Liver (tissue), 9 donors: ENCODE measurements around the gene PAX5. TPM values are rescaled to one million over a fixed set of nuclear protein-coding genes. Genes with fewer than 3 reads are reported as not detected.

Source experiments
- DNase-seq: peaks from one replicate; pipeline ENCODE4 v3.0.0-alpha.2; 2017; ENCODE audit warnings: low spot score
- H3K27ac ChIP-seq, 2 donors: one replicate each; pipeline ENCODE4 v1.7.0; 2013; ENCODE audit warnings: inconsistent platforms in 2 of 2, low read length in 2 of 2, control low read depth in 1 of 2, low read depth in 1 of 2, mild to moderate bottlenecking in 1 of 2
- H3K27me3 ChIP-seq, 4 donors: one replicate each; pipeline versions ENCODE4 v1.6.1 to v1.7.0; 2013; ENCODE audit warnings: low read length in 3 of 4, inconsistent platforms in 1 of 4, mild to moderate bottlenecking in 1 of 4, moderate library complexity in 1 of 4; ENCODE audit not compliant: control insufficient read depth in 4 of 4, insufficient read depth in 4 of 4
- H3K36me3 ChIP-seq, 4 donors: one replicate each; pipeline versions ENCODE4 v1.6.1 to v1.7.0; 2013; ENCODE audit warnings: low read length in 3 of 4, mild to moderate bottlenecking in 3 of 4, low read depth in 1 of 4, moderate library complexity in 1 of 4; ENCODE audit not compliant: control insufficient read depth in 4 of 4, insufficient read depth in 3 of 4
- H3K4me1 ChIP-seq, 4 donors: one replicate each; pipeline versions ENCODE4 v1.6.1 to v1.7.0; 2013; ENCODE audit warnings: low read length in 3 of 4, mild to moderate bottlenecking in 3 of 4, moderate library complexity in 1 of 4; ENCODE audit not compliant: control insufficient read depth in 4 of 4, insufficient read depth in 4 of 4
- H3K4me3 ChIP-seq, 3 donors: one replicate each; pipeline versions ENCODE4 v1.6.1 to v1.7.0; 2013; ENCODE audit warnings: low read length in 3 of 3, control low read depth in 1 of 3, low read depth in 1 of 3, mild to moderate bottlenecking in 1 of 3
- H3K9ac ChIP-seq, 2 donors: one replicate each; pipeline ENCODE4 v1.7.0; 2013; ENCODE audit warnings: low read length in 2 of 2, mild to moderate bottlenecking in 2 of 2, moderate library complexity in 2 of 2, control low read depth in 1 of 2, low read depth in 1 of 2
- H3K9me3 ChIP-seq, 4 donors: one replicate each; pipeline versions ENCODE4 v1.6.1 to v1.7.0; 2013; ENCODE audit warnings: low read length in 3 of 4; ENCODE audit not compliant: control insufficient read depth in 4 of 4
- EGR1 ChIP-seq, 2 donors: IDR thresholded peaks; 2 replicates each; pipeline ENCODE4 v1.6.1; 2016 to 2018; ENCODE audit warnings: antibody characterized with exemption in 2 of 2, low read depth in 2 of 2
- FOXA1 ChIP-seq: IDR thresholded peaks from 2 replicates; pipeline ENCODE4 v1.6.1; 2016; ENCODE audit warnings: antibody characterized with exemption
- FOXA2 ChIP-seq: IDR thresholded peaks from 2 replicates; pipeline ENCODE4 v1.6.1; 2016; ENCODE audit warnings: antibody characterized with exemption
- GABPA ChIP-seq, 2 donors: IDR thresholded peaks in 1 of 2; conservative IDR thresholded peaks in 1 of 2; 2 replicates each; pipeline ENCODE4 v1.6.1; 2016; ENCODE audit warnings: antibody characterized with exemption in 2 of 2, mild to moderate bottlenecking in 1 of 2, moderate library complexity in 1 of 2
- HNF4A ChIP-seq, 2 donors: conservative IDR thresholded peaks; 2 replicates each; pipeline ENCODE4 v1.6.1; 2016; ENCODE audit warnings: antibody characterized with exemption in 2 of 2, mild to moderate bottlenecking in 2 of 2
- HNF4G ChIP-seq: IDR thresholded peaks from 2 replicates; pipeline ENCODE4 v1.6.1; 2016; ENCODE audit warnings: antibody characterized with exemption
- JUND ChIP-seq, 2 donors: IDR thresholded peaks; 2 replicates each; pipeline ENCODE4 v1.6.1; 2016; ENCODE audit warnings: antibody characterized with exemption in 2 of 2
- NR2F2 ChIP-seq: IDR thresholded peaks from 2 replicates; pipeline ENCODE4 v1.6.1; 2016; ENCODE audit warnings: antibody characterized with exemption
- RAD21 ChIP-seq, 2 donors: IDR thresholded peaks; 2 replicates each; pipeline ENCODE4 v1.6.1; 2016; ENCODE audit warnings: antibody characterized with exemption in 2 of 2, mild to moderate bottlenecking in 2 of 2
- RXRA ChIP-seq, 2 donors: IDR thresholded peaks; 2 replicates each; pipeline ENCODE4 v1.6.1; 2017 to 2018; ENCODE audit warnings: antibody characterized with exemption in 2 of 2, mild to moderate bottlenecking in 1 of 2
- SP1 ChIP-seq: IDR thresholded peaks from 2 replicates; pipeline ENCODE4 v1.6.1; 2018; ENCODE audit warnings: antibody characterized with exemption, mild to moderate bottlenecking
- TAF1 ChIP-seq: conservative IDR thresholded peaks from 2 replicates; pipeline ENCODE4 v1.6.1; 2016; ENCODE audit warnings: antibody characterized with exemption, mild to moderate bottlenecking
- YY1 ChIP-seq: IDR thresholded peaks from 2 replicates; pipeline ENCODE4 v1.6.1; 2016; ENCODE audit warnings: antibody characterized with exemption, mild to moderate bottlenecking
- WGBS: extraction: QIAGEN DNeasy Blood & Tissue Kit; methylation state at CpG from one replicate; pipeline ENCODE4 v1.1.7; 2013; 5-methylcytosine and 5-hydroxymethylcytosine counted together
- polyA plus RNA-seq, 2 donors: library from polyadenylated mRNA; stranded (reverse) in 1 of 2; unstranded in 1 of 2; fragments of 200-250 nt in 1 of 2; fragments of >200 nt in 1 of 2; fragmentation: Nextera tagmentation in 1 of 2; extraction: Ambion mirVana in 1 of 2; gene quantifications; one replicate each; pipeline versions ENCODE4 v1.2.1 to v1.2.3, GENCODE V29; 2013 to 2015
- total RNA-seq, 2 donors: library from RNA; depleted of rRNA; stranded (reverse); fragments of >200 nt; gene quantifications; one replicate each; pipeline ENCODE4 v1.2.3, GENCODE V29; 2014
- TF ChIP-seq, protein P1 (sequence below): fragments of 150-350 bp; IDR thresholded peaks from 2 replicates; pipeline ENCODE4 v1.5.1; 2017; ENCODE audit warnings: improper control_type of control experiment, low read depth, low read length; ENCODE audit not compliant: missing input control
- TF ChIP-seq, protein P2 (sequence below): IDR thresholded peaks from 2 replicates; pipeline ENCODE4 v1.6.1; 2016; ENCODE audit warnings: antibody characterized with exemption, mild to moderate bottlenecking
- TF ChIP-seq, protein P3 (sequence below): IDR thresholded peaks from 2 replicates; pipeline ENCODE4 v1.6.1; 2016; ENCODE audit warnings: antibody characterized with exemption
- TF ChIP-seq, protein P4 (sequence below): IDR thresholded peaks from 2 replicates; pipeline ENCODE4 v1.6.1; 2016; ENCODE audit warnings: antibody characterized with exemption
- TF ChIP-seq, protein P5 (sequence below): IDR thresholded peaks from 2 replicates; pipeline ENCODE4 v1.6.1; 2016; ENCODE audit warnings: antibody characterized with exemption
- donor health status: healthy.
- donor health status: healthy.
- donor health status: healthy.
- donor health status: healthy.
- donor health status: healthy.

Gene PAX5
- total and polyA plus RNA-seq, 4 donors = 0.05 to 2.7 (median 0.11) TPM

DNA sequence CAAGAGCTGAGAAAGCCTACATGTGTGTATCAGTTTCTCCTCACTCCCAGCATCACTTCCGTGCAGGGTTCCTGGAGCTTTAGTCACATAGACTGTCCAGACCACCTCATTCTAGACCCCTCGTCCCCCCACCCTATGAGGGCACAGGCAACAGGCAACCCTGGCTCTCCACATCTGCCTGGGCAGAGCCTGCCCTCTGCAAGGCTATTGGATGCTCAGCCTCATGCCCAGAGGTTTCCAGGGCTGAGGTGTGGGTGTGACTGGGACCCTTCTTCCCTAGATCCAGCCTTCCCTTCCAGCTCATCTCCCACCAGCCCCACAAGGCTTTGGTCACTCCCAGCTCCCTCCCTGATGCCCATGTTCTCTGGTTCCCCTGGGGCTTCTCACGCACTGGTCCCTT lies 161.4 kb downstream of the PAX5 start:
- peaks cover 0 to 7% (median 5%) of the 10 kb centered on the region in 4 donors for H3K4me1 ChIP-seq

More for the DNA sequence above, 161.4 kb downstream of the PAX5 start:
- DNase-seq = no peak
- no peaks in the 10 kb centered on the region for H3K36me3 ChIP-seq
- no peaks in the 10 kb centered on the region for H3K27me3 ChIP-seq
- H3K27ac ChIP-seq = no peak overlapping the region
- H3K4me3 ChIP-seq = no peak overlapping the region
- H3K9ac ChIP-seq = no peak overlapping the region
- H3K9me3 ChIP-seq = no peaks in the 10 kb centered on the region
- TF ChIP-seq NR2F2 (no peak), GABPA (IDR thresholded peaks at IDR 0.05 in 1 of 2, conservative IDR thresholded peaks at IDR 0.05 in 1 of 2) (no peak), SP1 (no peak), TAF1 (no peak), FOXA2 (no peak), YY1 (no peak), FOXA1 (no peak), HNF4G (no peak), RXRA (IDR thresholded peaks at IDR 0.05) (no peak), RAD21 (IDR thresholded peaks at IDR 0.05) (no peak), HNF4A (conservative IDR thresholded peaks at IDR 0.05) (no peak), JUND (IDR thresholded peaks at IDR 0.05) (no peak), EGR1 (IDR thresholded peaks at IDR 0.05; ENCODE audit: low read depth in 2 of 2) (no peak)
- TF ChIP-seq, protein P1, sequence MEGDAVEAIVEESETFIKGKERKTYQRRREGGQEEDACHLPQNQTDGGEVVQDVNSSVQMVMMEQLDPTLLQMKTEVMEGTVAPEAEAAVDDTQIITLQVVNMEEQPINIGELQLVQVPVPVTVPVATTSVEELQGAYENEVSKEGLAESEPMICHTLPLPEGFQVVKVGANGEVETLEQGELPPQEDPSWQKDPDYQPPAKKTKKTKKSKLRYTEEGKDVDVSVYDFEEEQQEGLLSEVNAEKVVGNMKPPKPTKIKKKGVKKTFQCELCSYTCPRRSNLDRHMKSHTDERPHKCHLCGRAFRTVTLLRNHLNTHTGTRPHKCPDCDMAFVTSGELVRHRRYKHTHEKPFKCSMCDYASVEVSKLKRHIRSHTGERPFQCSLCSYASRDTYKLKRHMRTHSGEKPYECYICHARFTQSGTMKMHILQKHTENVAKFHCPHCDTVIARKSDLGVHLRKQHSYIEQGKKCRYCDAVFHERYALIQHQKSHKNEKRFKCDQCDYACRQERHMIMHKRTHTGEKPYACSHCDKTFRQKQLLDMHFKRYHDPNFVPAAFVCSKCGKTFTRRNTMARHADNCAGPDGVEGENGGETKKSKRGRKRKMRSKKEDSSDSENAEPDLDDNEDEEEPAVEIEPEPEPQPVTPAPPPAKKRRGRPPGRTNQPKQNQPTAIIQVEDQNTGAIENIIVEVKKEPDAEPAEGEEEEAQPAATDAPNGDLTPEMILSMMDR = no peak
- TF ChIP-seq, protein P2, sequence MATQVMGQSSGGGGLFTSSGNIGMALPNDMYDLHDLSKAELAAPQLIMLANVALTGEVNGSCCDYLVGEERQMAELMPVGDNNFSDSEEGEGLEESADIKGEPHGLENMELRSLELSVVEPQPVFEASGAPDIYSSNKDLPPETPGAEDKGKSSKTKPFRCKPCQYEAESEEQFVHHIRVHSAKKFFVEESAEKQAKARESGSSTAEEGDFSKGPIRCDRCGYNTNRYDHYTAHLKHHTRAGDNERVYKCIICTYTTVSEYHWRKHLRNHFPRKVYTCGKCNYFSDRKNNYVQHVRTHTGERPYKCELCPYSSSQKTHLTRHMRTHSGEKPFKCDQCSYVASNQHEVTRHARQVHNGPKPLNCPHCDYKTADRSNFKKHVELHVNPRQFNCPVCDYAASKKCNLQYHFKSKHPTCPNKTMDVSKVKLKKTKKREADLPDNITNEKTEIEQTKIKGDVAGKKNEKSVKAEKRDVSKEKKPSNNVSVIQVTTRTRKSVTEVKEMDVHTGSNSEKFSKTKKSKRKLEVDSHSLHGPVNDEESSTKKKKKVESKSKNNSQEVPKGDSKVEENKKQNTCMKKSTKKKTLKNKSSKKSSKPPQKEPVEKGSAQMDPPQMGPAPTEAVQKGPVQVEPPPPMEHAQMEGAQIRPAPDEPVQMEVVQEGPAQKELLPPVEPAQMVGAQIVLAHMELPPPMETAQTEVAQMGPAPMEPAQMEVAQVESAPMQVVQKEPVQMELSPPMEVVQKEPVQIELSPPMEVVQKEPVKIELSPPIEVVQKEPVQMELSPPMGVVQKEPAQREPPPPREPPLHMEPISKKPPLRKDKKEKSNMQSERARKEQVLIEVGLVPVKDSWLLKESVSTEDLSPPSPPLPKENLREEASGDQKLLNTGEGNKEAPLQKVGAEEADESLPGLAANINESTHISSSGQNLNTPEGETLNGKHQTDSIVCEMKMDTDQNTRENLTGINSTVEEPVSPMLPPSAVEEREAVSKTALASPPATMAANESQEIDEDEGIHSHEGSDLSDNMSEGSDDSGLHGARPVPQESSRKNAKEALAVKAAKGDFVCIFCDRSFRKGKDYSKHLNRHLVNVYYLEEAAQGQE = no peak
- TF ChIP-seq, protein P3, sequence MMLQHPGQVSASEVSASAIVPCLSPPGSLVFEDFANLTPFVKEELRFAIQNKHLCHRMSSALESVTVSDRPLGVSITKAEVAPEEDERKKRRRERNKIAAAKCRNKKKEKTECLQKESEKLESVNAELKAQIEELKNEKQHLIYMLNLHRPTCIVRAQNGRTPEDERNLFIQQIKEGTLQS = no peak
- TF ChIP-seq, protein P4, sequence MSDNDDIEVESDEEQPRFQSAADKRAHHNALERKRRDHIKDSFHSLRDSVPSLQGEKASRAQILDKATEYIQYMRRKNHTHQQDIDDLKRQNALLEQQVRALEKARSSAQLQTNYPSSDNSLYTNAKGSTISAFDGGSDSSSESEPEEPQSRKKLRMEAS = no peak
- TF ChIP-seq, protein P5, sequence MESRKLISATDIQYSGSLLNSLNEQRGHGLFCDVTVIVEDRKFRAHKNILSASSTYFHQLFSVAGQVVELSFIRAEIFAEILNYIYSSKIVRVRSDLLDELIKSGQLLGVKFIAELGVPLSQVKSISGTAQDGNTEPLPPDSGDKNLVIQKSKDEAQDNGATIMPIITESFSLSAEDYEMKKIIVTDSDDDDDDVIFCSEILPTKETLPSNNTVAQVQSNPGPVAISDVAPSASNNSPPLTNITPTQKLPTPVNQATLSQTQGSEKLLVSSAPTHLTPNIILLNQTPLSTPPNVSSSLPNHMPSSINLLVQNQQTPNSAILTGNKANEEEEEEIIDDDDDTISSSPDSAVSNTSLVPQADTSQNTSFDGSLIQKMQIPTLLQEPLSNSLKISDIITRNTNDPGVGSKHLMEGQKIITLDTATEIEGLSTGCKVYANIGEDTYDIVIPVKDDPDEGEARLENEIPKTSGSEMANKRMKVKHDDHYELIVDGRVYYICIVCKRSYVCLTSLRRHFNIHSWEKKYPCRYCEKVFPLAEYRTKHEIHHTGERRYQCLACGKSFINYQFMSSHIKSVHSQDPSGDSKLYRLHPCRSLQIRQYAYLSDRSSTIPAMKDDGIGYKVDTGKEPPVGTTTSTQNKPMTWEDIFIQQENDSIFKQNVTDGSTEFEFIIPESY = no peak
- WGBS = 77% methylated on average over 3 of the region's 3 CpGs
